ENCODE results near the gene RAB26.

Gene RAB26

GRCh38 chr16:2196981-2197511 is 48.6 kb downstream of the RAB26 start:
- peak; percentile 52 for TF ChIP-seq EZH2 (optimal IDR thresholded peaks at IDR 0.05; ENCODE audit: low read depth, low read length)
- TF ChIP-seq CTCF (IDR thresholded peaks at IDR 0.05; ENCODE audit: low read length) = no peak
- H4K20me1 ChIP-seq (ENCODE audit: insufficient read depth, low read length) = no peaks in the 10 kb centered on the region
- H3K36me3 ChIP-seq (replicated peaks; ENCODE audit: insufficient read depth, low read length) = no peaks in the 10 kb centered on the region
- H3K4me3 ChIP-seq (ENCODE audit: low read length) = no peak overlapping the region
- H3K9me2 ChIP-seq (replicated peaks; ENCODE audit: insufficient read depth, low read length) = no peaks in the 10 kb centered on the region
- H3K4me2 ChIP-seq (ENCODE audit: low read depth, low read length) = no peak overlapping the region
- H3K4me1 ChIP-seq (ENCODE audit: low read length) = no peaks in the 10 kb centered on the region
- H3K9ac ChIP-seq (ENCODE audit: low read length) = no peak overlapping the region
- no peaks in the 10 kb centered on the region for H3F3A ChIP-seq (ENCODE audit: insufficient read depth, low read length)
- H2AFZ ChIP-seq (ENCODE audit: low read length) = no peak overlapping the region
- H3K9me3 ChIP-seq (replicated peaks; ENCODE audit: insufficient read depth, low read length) = no peaks in the 10 kb centered on the region
- no peak overlapping the region for H3K27ac ChIP-seq (ENCODE audit: low read length)
- H3K79me2 ChIP-seq (ENCODE audit: low read length) = no peaks in the 10 kb centered on the region
- H3K27me3 ChIP-seq (replicated peaks; ENCODE audit: insufficient read depth, low read length) = peaks cover 87% of the 10 kb centered on the region
- no peak for DNase-seq

DNA sequence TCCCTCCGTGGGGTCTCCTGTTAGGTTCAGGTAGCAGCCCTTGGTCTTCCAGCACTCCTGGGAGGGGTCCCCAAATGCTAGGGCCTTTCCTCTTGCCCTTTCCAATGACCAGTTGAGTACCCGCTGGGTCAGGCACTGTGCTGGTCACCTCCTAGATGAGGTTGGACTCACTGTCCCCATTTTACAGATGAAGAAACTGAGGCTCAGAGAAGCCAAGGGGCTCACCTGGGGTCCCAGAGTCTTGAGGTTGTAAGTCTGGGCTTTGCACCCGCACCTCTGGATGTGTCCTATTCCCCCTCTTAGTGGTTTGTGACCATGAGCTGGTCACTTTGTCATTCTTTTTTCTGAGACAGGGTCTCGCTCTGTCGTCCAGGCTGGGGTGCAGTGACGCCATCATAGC is 49.3 kb downstream of the RAB26 start:
- peaks cover 83% of the 10 kb centered on the region for H3K27me3 ChIP-seq (replicated peaks; ENCODE audit: insufficient read depth, low read length)

GRCh38 chr16:2198283-2198682 is 49.9 kb downstream of the RAB26 start:
- no peak overlapping the region for H3K27ac ChIP-seq (ENCODE audit: low read length)
- DNase-seq = no peak
- H3K9me2 ChIP-seq (replicated peaks; ENCODE audit: insufficient read depth, low read length) = no peaks in the 10 kb centered on the region
- no peak overlapping the region for H3K9ac ChIP-seq (ENCODE audit: low read length)
- no peak overlapping the region for H2AFZ ChIP-seq (ENCODE audit: low read length)
- H3K36me3 ChIP-seq (replicated peaks; ENCODE audit: insufficient read depth, low read length) = no peaks in the 10 kb centered on the region
- no peaks in the 10 kb centered on the region for H4K20me1 ChIP-seq (ENCODE audit: insufficient read depth, low read length)
- TF ChIP-seq EZH2 (optimal IDR thresholded peaks at IDR 0.05; ENCODE audit: low read depth, low read length) = no peak
- TF ChIP-seq CTCF (IDR thresholded peaks at IDR 0.05; ENCODE audit: low read length) = no peak
- no peaks in the 10 kb centered on the region for H3K4me1 ChIP-seq (ENCODE audit: low read length)
- no peak overlapping the region for H3K4me3 ChIP-seq (ENCODE audit: low read length)
- H3K9me3 ChIP-seq (replicated peaks; ENCODE audit: insufficient read depth, low read length) = no peaks in the 10 kb centered on the region
- no peaks in the 10 kb centered on the region for H3K79me2 ChIP-seq (ENCODE audit: low read length)
- H3K27me3 ChIP-seq (replicated peaks; ENCODE audit: insufficient read depth, low read length) = peaks cover 78% of the 10 kb centered on the region
- no peak overlapping the region for H3K4me2 ChIP-seq (ENCODE audit: low read depth, low read length)
- no peaks in the 10 kb centered on the region for H3F3A ChIP-seq (ENCODE audit: insufficient read depth, low read length)

More for the DNA sequence above, 49.3 kb downstream of the RAB26 start:
- TF ChIP-seq CTCF (IDR thresholded peaks at IDR 0.05; ENCODE audit: low read length) = no peak
- no peak for TF ChIP-seq EZH2 (optimal IDR thresholded peaks at IDR 0.05; ENCODE audit: low read depth, low read length)
- no peak for TF ChIP-seq EZH2phosphoT487 (IDR thresholded peaks at IDR 0.05; ENCODE audit: low read length)
- Histone ChIP-seq H3K9ac (ENCODE audit: low read length) (no peak overlapping the region), H3K9me2 (replicated peaks; ENCODE audit: insufficient read depth, low read length) (no peaks in the 10 kb centered on the region), H3K36me3 (replicated peaks; ENCODE audit: insufficient read depth, low read length) (no peaks in the 10 kb centered on the region), H3K79me2 (ENCODE audit: low read length) (no peaks in the 10 kb centered on the region), H3K27ac (ENCODE audit: low read length) (no peak overlapping the region), H3K4me1 (ENCODE audit: low read length) (no peaks in the 10 kb centered on the region), H3K9me3 (replicated peaks; ENCODE audit: insufficient read depth, low read length) (no peaks in the 10 kb centered on the region), H2AFZ (ENCODE audit: low read length) (no peak overlapping the region), H4K20me1 (ENCODE audit: insufficient read depth, low read length) (no peaks in the 10 kb centered on the region), H3K4me3 (ENCODE audit: low read length) (no peak overlapping the region), H3F3A (ENCODE audit: insufficient read depth, low read length) (no peaks in the 10 kb centered on the region), H3K4me2 (ENCODE audit: low read depth, low read length) (no peak overlapping the region)
- DNase-seq = no peak
